ENCODE measurements around the gene CPN2. TPM values are rescaled to one million over a fixed set of nuclear protein-coding genes. Genes with fewer than 3 reads are reported as not detected.

The CPN2 gene
- total RNA-seq, 1 experiment from 2014 or later = not detected

GRCh38 chr3:194332858-194333211 lies 18.3 kb downstream of the CPN2 start:
- Histone ChIP-seq H2BK20ac (ENCODE audit: low read depth, low read length, poor library complexity, severe bottlenecking) (no peak overlapping the region), H3K14ac (ENCODE audit: insufficient read depth, low read length) (no peak overlapping the region), H3K4me2 (ENCODE audit: insufficient read depth, insufficient read length, low read length) (peak overlapping the region; percentile 42), H3K27ac (ENCODE audit: insufficient read length, low read depth, low read length) (no peak overlapping the region), H2BK120ac (ENCODE audit: low read depth, low read length, poor library complexity, severe bottlenecking) (no peak overlapping the region), H3K27me3 (ENCODE audit: insufficient read depth, low read length) (peaks cover 11% of the 10 kb centered on the region; the same call in 1 of the 2 replicates), H2BK5ac (ENCODE audit: insufficient read length, low read length) (no peak overlapping the region), H2AFZ (ENCODE audit: low read length) (no peak overlapping the region), H3K79me1 (ENCODE audit: insufficient read depth, low read depth, low read length, poor library complexity, severe bottlenecking) (no peaks in the 10 kb centered on the region), H3K79me2 (ENCODE audit: insufficient read depth, low read length) (no peaks in the 10 kb centered on the region), H3K4me1 (ENCODE audit: insufficient read depth, low read length) (no peaks in the 10 kb centered on the region), H2BK12ac (ENCODE audit: insufficient read length, low read depth, low read length) (no peak overlapping the region), H4K8ac (replicated peaks; ENCODE audit: insufficient read length, low read depth, low read length) (no peak overlapping the region), H3K9me3 (ENCODE audit: control insufficient read depth, low read depth, low read length) (no peaks in the 10 kb centered on the region), H3K4ac (ENCODE audit: low read depth, low read length) (no peak overlapping the region), H3K18ac (ENCODE audit: insufficient read length, low read depth, low read length) (no peak overlapping the region), H4K91ac (ENCODE audit: insufficient read length, low read depth, low read length) (no peak overlapping the region), H2BK15ac (ENCODE audit: low read depth, low read length) (no peak overlapping the region), H3K56ac (ENCODE audit: insufficient read length, low read depth, low read length) (no peak overlapping the region), H3K23ac (ENCODE audit: insufficient read length, low read depth, low read length) (no peak overlapping the region), H4K5ac (ENCODE audit: insufficient read length, low read depth, low read length) (no peak overlapping the region), H3K23me2 (ENCODE audit: insufficient read length, low read depth, low read length, poor library complexity, severe bottlenecking) (peaks cover 5% of the 10 kb centered on the region), H2AK5ac (ENCODE audit: insufficient read length, low read length) (no peak overlapping the region), H4K20me1 (ENCODE audit: control insufficient read depth, insufficient read depth, insufficient read length) (no peaks in the 10 kb centered on the region), H3T11ph (ENCODE audit: low read length) (no peak overlapping the region), H3K9ac (ENCODE audit: extremely low read depth, insufficient read length, low read length) (no peak overlapping the region)
- H3K27ac Mint-ChIP-seq = no peak overlapping the region
- no peak for DNase-seq
- H3K4me3 Mint-ChIP-seq = peak overlapping the region; percentile 60 to 79; a peak in 4 of 5 replicates
- H3K36me3 Mint-ChIP-seq (ENCODE audit: insufficient read depth in 1 of 3, low read depth in 3 of 3) = no peaks in the 10 kb centered on the region; a peak in 1 of 7 replicates
- TF ChIP-seq CTCF (conservative IDR thresholded peaks at IDR 0.05) = no peak
- peaks cover 45% of the 10 kb centered on the region for H3K27me3 Mint-ChIP-seq (ENCODE audit: low read depth)
- H3K4me1 Mint-ChIP-seq = peaks cover 28% of the 10 kb centered on the region in 2 experiments
- H3K9me3 Mint-ChIP-seq = no peaks in the 10 kb centered on the region; a peak in 1 of 5 replicates
- WGBS (ENCODE audit: extremely low coverage, insufficient read length, low lambda C conversion rate) = no CpG with 5 or more reads among the region's 7 CpGs

All from H9 (cell line).